SU-DHL-6 (cell line): ENCODE data around the gene KIAA1614.

Experiments used
- H2AFZ ChIP-seq: fragments of 200-600 bp; sonication (generic); 2 replicates; pipeline ENCODE4 v1.6.1; 2014; ENCODE audit warnings: low read depth, mild to moderate bottlenecking, moderate library complexity, mixed read lengths, antibody characterized with exemption, low read length; ENCODE audit not compliant: severe bottlenecking
- H3F3A ChIP-seq: fragments of 200-600 bp; shearing (Covaris generic); 2 replicates; pipeline ENCODE4 v1.6.0; 2016; ENCODE audit warnings: antibody characterized with exemption, mild to moderate bottlenecking; ENCODE audit not compliant: insufficient read depth
- H3K27ac ChIP-seq: fragments of 200-600 bp; sonication (generic); 2 replicates; pipeline ENCODE4 v1.5.1; 2016; ENCODE audit warnings: low read depth, mild to moderate bottlenecking, low read length, moderate library complexity, mixed read lengths
- H3K27me3 ChIP-seq: fragments of 200-600 bp; sonication (generic), shearing (Covaris generic); 2 replicates; pipeline ENCODE4 v1.6.0; 2014; ENCODE audit warnings: mild to moderate bottlenecking, low read length
- H3K36me3 ChIP-seq: fragments of 200-600 bp; sonication (generic); 2 replicates; pipeline ENCODE4 v1.6.1; 2014; ENCODE audit warnings: mild to moderate bottlenecking, low read length, mixed read lengths
- H3K4me2 ChIP-seq: fragments of 300-600, 200-600 bp; shearing (Covaris generic), sonication (generic); 2 replicates; pipeline ENCODE4 v1.6.0; 2014; ENCODE audit warnings: low read length, low read depth, mild to moderate bottlenecking; ENCODE audit not compliant: poor library complexity, severe bottlenecking
- H3K4me3 ChIP-seq: fragments of 200-600 bp; sonication (generic); 2 replicates; pipeline ENCODE4 v1.5.1; 2014; ENCODE audit warnings: antibody characterized with exemption, low read length, mild to moderate bottlenecking, mixed read lengths; ENCODE audit not compliant: insufficient read depth, poor library complexity, severe bottlenecking
- H3K79me2 ChIP-seq: fragments of 200-600 bp; sonication (generic); 2 replicates; pipeline ENCODE4 v1.6.1; 2014; ENCODE audit warnings: mild to moderate bottlenecking, low read length, moderate library complexity; ENCODE audit not compliant: insufficient read depth
- H3K9ac ChIP-seq: fragments of 200-600 bp; sonication (generic); 2 replicates; pipeline ENCODE4 v1.7.0; 2014; ENCODE audit warnings: mild to moderate bottlenecking, low read length
- H3K9me2 ChIP-seq: fragments of 200-600 bp; sonication (generic); replicated peaks from 2 replicates; pipeline ENCODE4 v1.6.1; 2014; ENCODE audit warnings: low read length; ENCODE audit not compliant: insufficient read depth
- H3K9me3 ChIP-seq: fragments of 200-600 bp; sonication (generic); 2 replicates; pipeline ENCODE4 v1.6.1; 2014; ENCODE audit warnings: low read length, mixed read lengths; ENCODE audit not compliant: insufficient read depth
- H4K20me1 ChIP-seq: fragments of 200-600 bp; sonication (generic); 2 replicates; pipeline ENCODE4 v1.6.1; 2014; ENCODE audit warnings: low read depth, mild to moderate bottlenecking, antibody characterized with exemption, low read length, moderate library complexity, mixed read lengths
- CTCF ChIP-seq: fragments of 200-600 bp; sonication (generic); IDR thresholded peaks from one replicate; pipeline ENCODE4 v1.5.1; 2017; ENCODE audit warnings: antibody characterized with exemption, mild to moderate bottlenecking, low read length, moderate library complexity; ENCODE audit not compliant: insufficient read depth, poor library complexity, severe bottlenecking
- EZH2phosphoT487 ChIP-seq: fragments of 200-600 bp; sonication (generic), shearing (Covaris generic); conservative IDR thresholded peaks from 2 replicates; pipeline ENCODE4 v1.6.1; 2018; ENCODE audit warnings: mild to moderate bottlenecking, antibody characterized with exemption, low read length, moderate library complexity, mixed read lengths

Gene KIAA1614

GRCh38 chr1:180970333-180971079 lies 57.8 kb downstream of the KIAA1614 start:
- Histone ChIP-seq H3K79me2 (no peaks in the 10 kb centered on the region), H2AFZ (no peak overlapping the region), H3K9me3 (no peaks in the 10 kb centered on the region), H3K4me2 (no peak overlapping the region), H3F3A (no peaks in the 10 kb centered on the region), H3K9ac (no peak overlapping the region), H3K4me3 (no peak overlapping the region), H4K20me1 (no peaks in the 10 kb centered on the region), H3K27ac (no peak overlapping the region), H3K9me2 (no peaks in the 10 kb centered on the region), H3K27me3 (no peaks in the 10 kb centered on the region), H3K36me3 (0 out of 2 replicates have a peak, but pooled peaks cover 7% of the 10 kb centered on the region)
- no peak for TF ChIP-seq CTCF
- TF ChIP-seq EZH2phosphoT487, result no peak

GRCh38 chr1:180971273-180971997 lies 58.7 kb downstream of the KIAA1614 start:
- Histone ChIP-seq H3K36me3 (0 out of 2 replicates have a peak, but pooled peaks cover 7% of the 10 kb centered on the region), H2AFZ (no peak overlapping the region), H3K9me3 (no peaks in the 10 kb centered on the region), H3K79me2 (no peaks in the 10 kb centered on the region), H4K20me1 (no peaks in the 10 kb centered on the region), H3F3A (no peaks in the 10 kb centered on the region), H3K27ac (no peak overlapping the region), H3K4me2 (no peak overlapping the region), H3K9ac (no peak overlapping the region), H3K27me3 (no peaks in the 10 kb centered on the region), H3K4me3 (no peak overlapping the region), H3K9me2 (no peaks in the 10 kb centered on the region)
- TF ChIP-seq CTCF (no peak), EZH2phosphoT487 (no peak)

- H2AFZ ChIP-seq, result no peak overlapping the region
- no peaks in the 10 kb centered on the region for H3K9me2 ChIP-seq
- H3F3A ChIP-seq, result no peaks in the 10 kb centered on the region
- no peak overlapping the region for H3K4me3 ChIP-seq
- no peaks in the 10 kb centered on the region for H3K9me3 ChIP-seq
- H3K27me3 ChIP-seq, result no peaks in the 10 kb centered on the region
- no peak overlapping the region for H3K9ac ChIP-seq
- TF ChIP-seq CTCF (no peak), EZH2phosphoT487 (no peak)
- H3K27ac ChIP-seq, result no peak overlapping the region
- no peaks in the 10 kb centered on the region for H4K20me1 ChIP-seq
- H3K36me3 ChIP-seq, result 0 out of 2 replicates have a peak, but pooled peaks cover 7% of the 10 kb centered on the region
- no peaks in the 10 kb centered on the region for H3K79me2 ChIP-seq
- no peak overlapping the region for H3K4me2 ChIP-seq
Measured at GRCh38 chr1:180973369-180973768, 60.7 kb downstream of the KIAA1614 start.
